Bronchial epithelial cell (primary cell): Measurements from ENCODE around the gene HOXC10. TPM values are rescaled to one million over a fixed set of nuclear protein-coding genes. Genes with fewer than 3 reads are reported as not detected.

Experiments used
- DNase-seq: peaks from one replicate; pipeline ENCODE4 v3.0.0-alpha.2; 2010; ENCODE audit warnings: low read depth
- FAIRE-seq: peaks from 2 replicates; lab custom pipeline; 2011; peaks lifted over from hg19 to GRCh38; lab: Jason Lieb, UNC
- H3K27me3 ChIP-seq: 2 replicates; pipeline ENCODE4 v1.5.1; 2011; ENCODE audit warnings: low read length; ENCODE audit not compliant: control insufficient read depth, insufficient read depth
- H3K36me3 ChIP-seq: 2 replicates; pipeline ENCODE4 v1.5.1; 2011; ENCODE audit warnings: low read length; ENCODE audit not compliant: control insufficient read depth, insufficient read depth
- H3K4me3 ChIP-seq: 2 replicates; pipeline ENCODE4 v1.5.1; 2011; ENCODE audit warnings: mild to moderate bottlenecking, low read depth, low read length, control low read depth
- CTCF ChIP-seq: IDR thresholded peaks from 2 replicates; pipeline ENCODE4 v1.5.1; 2011; ENCODE audit warnings: mild to moderate bottlenecking, moderate library complexity, low read length, control low read depth, inconsistent platforms; ENCODE audit not compliant: insufficient read depth, severe bottlenecking
- total RNA-seq: library from RNA; depleted of rRNA; stranded (reverse); fragments of >200 nt; gene quantifications from 2 replicates; pipeline ENCODE4 v1.2.1, GENCODE V29; 2014

HOXC10 gene
- total RNA-seq, 1 donor from 2014 or later = not detected

GRCh38 chr12:53963005-53963404, 21.9 kb upstream of the HOXC10 start:
- no peak for DNase-seq
- no peak overlapping the region for H3K4me3 ChIP-seq
- H3K36me3 ChIP-seq = no peaks in the 10 kb centered on the region
- TF ChIP-seq CTCF = no peak
- H3K27me3 ChIP-seq = peaks cover 79% of the 10 kb centered on the region
- FAIRE-seq = no peak

GRCh38 chr12:53963434-53964314, 21.3 kb upstream of the HOXC10 start:
- Histone ChIP-seq H3K27me3 (peaks cover 79% of the 10 kb centered on the region), H3K4me3 (no peak overlapping the region), H3K36me3 (no peaks in the 10 kb centered on the region)
- FAIRE-seq (no peak), DNase-seq (no peak)
- no peak for TF ChIP-seq CTCF

DNA sequence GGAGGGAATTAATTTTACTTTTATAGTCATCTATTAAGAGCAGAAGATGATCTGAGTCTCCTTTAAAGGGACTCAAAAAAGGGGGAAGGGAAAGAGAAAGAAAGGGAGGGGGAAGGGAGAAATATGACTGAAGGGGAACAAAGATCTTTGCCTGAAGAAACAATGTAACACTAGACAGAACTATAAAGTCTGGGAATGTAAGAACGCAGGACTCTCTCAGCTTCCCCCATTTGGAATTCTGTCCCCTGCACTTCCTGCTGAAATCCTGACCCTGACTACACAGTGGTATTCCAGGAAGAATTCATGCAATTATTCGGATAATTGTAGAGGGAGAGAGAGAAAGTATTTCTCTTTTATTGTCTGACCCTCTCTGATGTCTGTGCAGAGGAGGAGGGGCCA, 20.6 kb upstream of the HOXC10 start:
- TF ChIP-seq CTCF = no peak
- DNase-seq (no peak), FAIRE-seq (no peak)
- Histone ChIP-seq H3K36me3 (no peaks in the 10 kb centered on the region), H3K4me3 (no peak overlapping the region), H3K27me3 (peaks cover 83% of the 10 kb centered on the region)

DNA sequence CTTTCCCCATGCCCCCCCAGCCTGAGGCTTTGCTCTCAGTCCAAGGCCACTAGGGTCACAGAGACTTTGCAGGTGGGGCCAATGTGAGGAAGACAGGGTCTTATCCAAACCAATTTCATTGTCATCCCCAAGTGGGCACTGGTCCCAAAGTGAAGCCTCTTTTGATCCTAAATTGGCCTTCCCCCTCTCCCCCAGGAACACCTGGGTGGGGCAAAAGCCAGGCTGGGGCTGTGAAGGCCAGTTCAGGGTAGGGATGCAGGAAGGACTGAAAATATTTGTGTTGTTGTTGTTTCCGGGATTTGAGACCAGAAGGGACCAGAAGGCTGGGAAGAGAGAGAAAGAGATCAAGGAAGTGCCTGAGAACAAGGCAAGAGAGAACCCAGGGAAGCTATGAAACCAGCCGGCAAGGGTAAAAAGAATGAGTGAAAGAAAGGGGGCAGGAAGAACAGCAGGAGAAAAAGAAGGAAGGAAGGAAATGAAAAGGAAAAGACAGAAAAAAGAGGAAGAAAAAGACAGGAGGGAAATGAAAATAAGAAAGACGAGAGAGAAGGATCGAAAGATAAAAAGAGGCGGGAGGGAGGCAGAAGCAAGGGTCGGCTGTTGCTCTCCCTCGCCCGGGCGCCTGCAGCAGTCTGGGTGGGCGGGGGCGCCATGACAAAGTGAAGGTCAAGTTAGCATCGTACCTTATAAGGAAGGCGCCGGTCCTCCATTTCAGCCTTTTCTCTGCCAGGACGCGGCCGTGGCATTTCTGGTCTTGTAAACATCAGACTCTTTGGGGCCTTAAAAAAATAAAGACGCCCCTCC, 19.5 kb upstream of the HOXC10 start:
- Histone ChIP-seq H3K4me3 (no peak overlapping the region), H3K36me3 (no peaks in the 10 kb centered on the region), H3K27me3 (peaks cover 84% of the 10 kb centered on the region)
- TF ChIP-seq CTCF = no peak
- DNase-seq (no peak), FAIRE-seq (no peak)

- Histone ChIP-seq H3K4me3 (no peak overlapping the region), H3K36me3 (no peaks in the 10 kb centered on the region), H3K27me3 (peaks cover 85% of the 10 kb centered on the region)
- no peak for DNase-seq
- no peak for TF ChIP-seq CTCF
- no peak for FAIRE-seq
These were observed 18.9 kb upstream of the HOXC10 start for GRCh38 chr12:53966085-53966384.
